Globus pallidus (tissue), 1 donor: ENCODE data around the gene GREM1.

ENCODE experiments used
- DNase-seq: peaks from one replicate; pipeline ENCODE4 v3.0.0-alpha.2; 2015; ENCODE audit warnings: low spot score

GREM1 gene

GRCh38 chr15:32717426-32718226 is at the start of gene GREM1:
TSS of gene GREM1 (plus strand) at chr15:32718004. CDS start at chr15:32730691, 12,687 bp downstream.
- DNase-seq = peak; percentile 81

GRCh38 chr15:32668942-32669341 is 48.9 kb upstream of the GREM1 start:
- no peak for DNase-seq

- DNase-seq = peak; percentile 95
These were observed 47.8 kb upstream of the GREM1 start for GRCh38 chr15:32669896-32670611.

- DNase-seq = no peak
These were observed 47.2 kb upstream of the GREM1 start for GRCh38 chr15:32670623-32671022.

GRCh38 chr15:32671339-32672325 is 46.2 kb upstream of the GREM1 start:
- DNase-seq = peak; percentile 82

GRCh38 chr15:32674681-32675080 is 43.1 kb upstream of the GREM1 start:
- no peak for DNase-seq

- DNase-seq = no peak
These were observed 42.3 kb upstream of the GREM1 start for GRCh38 chr15:32675466-32675865.

- no peak for DNase-seq
These were observed 41.6 kb upstream of the GREM1 start for GRCh38 chr15:32676169-32676568.

- DNase-seq = no peak
These were observed 40.5 kb upstream of the GREM1 start for GRCh38 chr15:32677238-32677750.

GRCh38 chr15:32679298-32679690 is 38.5 kb upstream of the GREM1 start:
- DNase-seq = no peak

- no peak for DNase-seq
These were observed 35.2 kb upstream of the GREM1 start for GRCh38 chr15:32682569-32682968.

- DNase-seq = no peak
These were observed 34.7 kb upstream of the GREM1 start for GRCh38 chr15:32682977-32683630.

- no peak for DNase-seq
These were observed 33.8 kb upstream of the GREM1 start for GRCh38 chr15:32683906-32684584.

GRCh38 chr15:32685576-32685975 is 32.2 kb upstream of the GREM1 start:
- DNase-seq = no peak

- no peak for DNase-seq
These were observed 30.2 kb upstream of the GREM1 start for GRCh38 chr15:32687556-32687955.

- no peak for DNase-seq
These were observed 29.6 kb upstream of the GREM1 start for GRCh38 chr15:32688151-32688639.

- DNase-seq = no peak
These were observed 26.7 kb upstream of the GREM1 start for GRCh38 chr15:32690941-32691688.

- peak; percentile 72 for DNase-seq
These were observed 26.1 kb upstream of the GREM1 start for GRCh38 chr15:32691689-32692038.

- no peak for DNase-seq
These were observed 25.5 kb upstream of the GREM1 start for GRCh38 chr15:32692286-32692685.
